ENCODE results near the gene AXIN1.

AXIN1 gene

DNA sequence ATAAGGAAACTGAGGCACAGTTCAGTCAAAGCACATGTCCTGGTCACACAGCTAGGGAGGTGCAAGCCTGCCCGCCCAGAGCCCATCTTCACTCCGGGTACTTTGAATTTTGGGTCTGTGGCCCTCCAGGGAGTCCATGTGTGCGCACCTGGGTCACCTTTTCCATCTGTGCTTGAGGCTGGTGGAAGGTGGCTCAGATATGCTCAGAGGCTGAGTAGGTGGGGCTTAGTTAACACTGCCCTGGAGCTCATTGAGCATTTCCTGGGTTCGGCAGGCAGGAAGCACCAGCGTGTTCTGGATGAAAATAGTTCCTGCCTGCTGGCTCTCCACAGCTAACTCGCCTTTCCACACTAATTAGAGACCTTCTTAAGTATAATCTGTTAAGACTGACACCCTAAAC is 98.7 kb downstream of the AXIN1 start:
- H2AFZ ChIP-seq (ENCODE audit: low read length): no peak overlapping the region
- H3K4me2 ChIP-seq (ENCODE audit: low read depth, low read length): no peak overlapping the region
- H3K27me3 ChIP-seq (replicated peaks; ENCODE audit: insufficient read depth, low read length): no peaks in the 10 kb centered on the region
- no peak overlapping the region for H3K9ac ChIP-seq (ENCODE audit: low read length)
- no peaks in the 10 kb centered on the region for H3K4me1 ChIP-seq (ENCODE audit: low read length)
- H3F3A ChIP-seq (ENCODE audit: insufficient read depth, low read length): no peaks in the 10 kb centered on the region
- no peaks in the 10 kb centered on the region for H4K20me1 ChIP-seq (ENCODE audit: insufficient read depth, low read length)
- H3K36me3 ChIP-seq (replicated peaks; ENCODE audit: insufficient read depth, low read length): no peaks in the 10 kb centered on the region
- no peaks in the 10 kb centered on the region for H3K9me3 ChIP-seq (replicated peaks; ENCODE audit: insufficient read depth, low read length)
- no peaks in the 10 kb centered on the region for H3K9me2 ChIP-seq (replicated peaks; ENCODE audit: insufficient read depth, low read length)
- no peak for DNase-seq
- TF ChIP-seq EZH2phosphoT487 (IDR thresholded peaks at IDR 0.05; ENCODE audit: low read length): no peak
- no peak for TF ChIP-seq EZH2 (optimal IDR thresholded peaks at IDR 0.05; ENCODE audit: low read depth, low read length)
- TF ChIP-seq, protein P1, sequence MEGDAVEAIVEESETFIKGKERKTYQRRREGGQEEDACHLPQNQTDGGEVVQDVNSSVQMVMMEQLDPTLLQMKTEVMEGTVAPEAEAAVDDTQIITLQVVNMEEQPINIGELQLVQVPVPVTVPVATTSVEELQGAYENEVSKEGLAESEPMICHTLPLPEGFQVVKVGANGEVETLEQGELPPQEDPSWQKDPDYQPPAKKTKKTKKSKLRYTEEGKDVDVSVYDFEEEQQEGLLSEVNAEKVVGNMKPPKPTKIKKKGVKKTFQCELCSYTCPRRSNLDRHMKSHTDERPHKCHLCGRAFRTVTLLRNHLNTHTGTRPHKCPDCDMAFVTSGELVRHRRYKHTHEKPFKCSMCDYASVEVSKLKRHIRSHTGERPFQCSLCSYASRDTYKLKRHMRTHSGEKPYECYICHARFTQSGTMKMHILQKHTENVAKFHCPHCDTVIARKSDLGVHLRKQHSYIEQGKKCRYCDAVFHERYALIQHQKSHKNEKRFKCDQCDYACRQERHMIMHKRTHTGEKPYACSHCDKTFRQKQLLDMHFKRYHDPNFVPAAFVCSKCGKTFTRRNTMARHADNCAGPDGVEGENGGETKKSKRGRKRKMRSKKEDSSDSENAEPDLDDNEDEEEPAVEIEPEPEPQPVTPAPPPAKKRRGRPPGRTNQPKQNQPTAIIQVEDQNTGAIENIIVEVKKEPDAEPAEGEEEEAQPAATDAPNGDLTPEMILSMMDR (IDR thresholded peaks at IDR 0.05; ENCODE audit: low read length): no peak
- no peak overlapping the region for H3K4me3 ChIP-seq (ENCODE audit: low read length)
- H3K79me2 ChIP-seq (ENCODE audit: low read length): no peaks in the 10 kb centered on the region
- H3K27ac ChIP-seq (ENCODE audit: low read length): no peak overlapping the region

DNA sequence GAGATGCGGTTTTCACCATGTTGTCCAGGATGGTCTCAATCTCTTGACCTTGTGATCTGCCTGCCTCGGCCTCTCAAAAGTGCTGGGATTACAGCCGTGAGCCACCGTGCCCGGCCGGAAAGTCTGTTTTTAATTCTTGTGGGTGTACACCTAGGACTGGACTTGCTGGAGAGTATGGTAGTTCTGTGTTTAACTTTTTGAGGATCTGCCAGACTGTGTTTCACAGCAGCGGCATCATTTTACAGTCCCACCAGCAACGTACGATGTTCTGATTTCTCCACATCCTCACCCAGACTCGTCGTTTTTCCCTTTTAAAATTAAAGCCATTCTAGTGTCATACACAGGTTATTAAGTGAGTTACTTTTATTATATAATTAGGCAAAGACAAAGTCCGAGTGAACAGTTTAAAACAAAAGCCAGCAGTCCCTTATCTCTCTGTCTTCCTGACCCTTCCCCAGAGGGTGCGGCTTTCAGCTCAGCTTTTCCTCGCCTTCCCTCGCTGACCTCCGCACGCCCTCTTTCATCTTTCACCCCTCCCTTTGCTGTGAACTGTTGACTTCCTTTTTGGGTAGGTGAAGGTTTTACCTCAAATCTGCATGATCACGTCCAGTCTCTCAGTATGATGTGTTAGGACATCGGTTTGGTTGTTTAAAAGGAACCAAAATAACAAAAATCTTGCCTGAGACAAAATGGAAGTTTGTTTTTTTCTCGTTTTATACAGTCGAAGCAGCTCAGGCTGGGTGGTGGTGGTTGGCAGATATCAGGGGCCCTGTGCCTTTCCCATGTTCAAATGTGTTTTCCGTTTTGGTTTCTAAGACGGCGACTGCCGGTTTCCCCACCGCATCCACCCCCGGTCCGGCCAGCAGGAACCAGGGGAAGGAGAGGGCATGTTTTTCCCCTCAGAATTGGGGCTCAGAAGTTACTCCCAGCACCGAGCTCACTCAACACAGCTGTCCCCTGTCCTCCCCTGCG is 99.9 kb downstream of the AXIN1 start:
- Histone ChIP-seq H3K4me3 (ENCODE audit: low read length) (no peak overlapping the region), H3K4me1 (ENCODE audit: low read length) (no peaks in the 10 kb centered on the region), H3K9me2 (replicated peaks; ENCODE audit: insufficient read depth, low read length) (no peaks in the 10 kb centered on the region), H3K79me2 (ENCODE audit: low read length) (no peaks in the 10 kb centered on the region), H3K27me3 (replicated peaks; ENCODE audit: insufficient read depth, low read length) (no peaks in the 10 kb centered on the region), H2AFZ (ENCODE audit: low read length) (no peak overlapping the region), H3F3A (ENCODE audit: insufficient read depth, low read length) (no peaks in the 10 kb centered on the region), H3K4me2 (ENCODE audit: low read depth, low read length) (no peak overlapping the region), H3K27ac (ENCODE audit: low read length) (no peak overlapping the region), H3K36me3 (replicated peaks; ENCODE audit: insufficient read depth, low read length) (no peaks in the 10 kb centered on the region), H3K9ac (ENCODE audit: low read length) (no peak overlapping the region), H3K9me3 (replicated peaks; ENCODE audit: insufficient read depth, low read length) (no peaks in the 10 kb centered on the region), H4K20me1 (ENCODE audit: insufficient read depth, low read length) (no peaks in the 10 kb centered on the region)
- DNase-seq: no peak
- TF ChIP-seq, protein P1 (IDR thresholded peaks at IDR 0.05; ENCODE audit: low read length): no peak
- no peak for TF ChIP-seq EZH2 (optimal IDR thresholded peaks at IDR 0.05; ENCODE audit: low read depth, low read length)
- no peak for TF ChIP-seq EZH2phosphoT487 (IDR thresholded peaks at IDR 0.05; ENCODE audit: low read length)

DNA sequence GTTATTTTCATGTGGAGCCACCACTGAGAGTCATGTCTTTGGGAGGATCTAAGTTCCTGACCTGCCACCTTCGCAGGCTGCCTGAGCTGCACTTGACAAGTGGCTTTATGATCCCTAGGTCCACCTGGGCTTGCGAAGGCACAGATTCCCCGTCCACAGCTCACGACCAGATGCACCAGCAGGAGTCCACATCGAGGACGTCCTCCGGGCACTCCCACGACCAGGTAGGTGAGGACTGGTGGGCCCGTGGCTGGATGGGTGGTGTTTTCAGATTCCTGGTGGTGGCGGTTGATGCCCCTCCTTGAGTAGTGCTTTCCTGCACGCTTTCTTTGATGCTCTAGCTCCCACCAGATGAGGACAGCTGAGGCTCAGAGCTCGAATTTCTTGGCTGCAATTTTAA is 103.1 kb downstream of the AXIN1 start:
- no peaks in the 10 kb centered on the region for H3K27me3 ChIP-seq (replicated peaks; ENCODE audit: insufficient read depth, low read length)
- no peaks in the 10 kb centered on the region for H3F3A ChIP-seq (ENCODE audit: insufficient read depth, low read length)
- H3K4me1 ChIP-seq (ENCODE audit: low read length): no peaks in the 10 kb centered on the region
- TF ChIP-seq EZH2phosphoT487 (IDR thresholded peaks at IDR 0.05; ENCODE audit: low read length): no peak
- TF ChIP-seq, protein P1 (IDR thresholded peaks at IDR 0.05; ENCODE audit: low read length): no peak
- H3K9ac ChIP-seq (ENCODE audit: low read length): no peak overlapping the region
- H3K9me2 ChIP-seq (replicated peaks; ENCODE audit: insufficient read depth, low read length): no peaks in the 10 kb centered on the region
- H3K36me3 ChIP-seq (replicated peaks; ENCODE audit: insufficient read depth, low read length): no peaks in the 10 kb centered on the region
- no peak overlapping the region for H3K4me2 ChIP-seq (ENCODE audit: low read depth, low read length)
- H3K4me3 ChIP-seq (ENCODE audit: low read length): no peak overlapping the region
- no peak for DNase-seq
- H4K20me1 ChIP-seq (ENCODE audit: insufficient read depth, low read length): no peaks in the 10 kb centered on the region
- no peaks in the 10 kb centered on the region for H3K79me2 ChIP-seq (ENCODE audit: low read length)
- H2AFZ ChIP-seq (ENCODE audit: low read length): no peak overlapping the region
- H3K27ac ChIP-seq (ENCODE audit: low read length): no peak overlapping the region
- H3K9me3 ChIP-seq (replicated peaks; ENCODE audit: insufficient read depth, low read length): no peaks in the 10 kb centered on the region
